ENCODE measurements around the gene TENT4A. TPM values are rescaled to one million over a fixed set of nuclear protein-coding genes. Genes with fewer than 3 reads are reported as not detected.
A peak's percentile ranks its signal among the peaks of the same experiment; 100 is the strongest.

TENT4A gene
- total and polyA plus RNA-seq, 10 of the 15 experiments (the other 5 are each of a cell fraction or from before 2014, with no cell fraction given): 1.4 to 30.6 (median 12.5) TPM

GRCh38 chr5:6734781-6735180 is 21.5 kb downstream of the TENT4A start:
- Histone ChIP-seq H3K27me3 (replicated peaks in 1 of 2; ENCODE audit: control insufficient read depth in 2 of 2, insufficient read depth in 2 of 2, low read length in 1 of 2) (no peaks in the 10 kb centered on the region), H4K20me1 (ENCODE audit: control insufficient read depth, insufficient read depth) (no peaks in the 10 kb centered on the region), H3K4me2 (ENCODE audit: control insufficient read depth, insufficient read depth) (peak overlapping the region; percentile 45), H3K79me2 (ENCODE audit: control insufficient read depth, insufficient read depth, low read length) (peaks cover 86% of the 10 kb centered on the region), H3K4me1 (ENCODE audit: control insufficient read depth, insufficient read depth, low read length) (peaks cover 73% of the 10 kb centered on the region), H3K9ac (ENCODE audit: control insufficient read depth, insufficient read depth, low read length) (no peak overlapping the region), H3K4me3 (peak overlapping the region; percentile 40; the same call in 1 of the 2 replicates), H3K9me3 (replicated peaks; ENCODE audit: control insufficient read depth, insufficient read depth, low read length) (no peaks in the 10 kb centered on the region), H3K27ac (ENCODE audit: control insufficient read depth, insufficient read depth) (peak overlapping the region; percentile 99), H3K36me3 (ENCODE audit: control insufficient read depth in 2 of 2, insufficient read depth in 2 of 2, low read length in 1 of 2) (peaks cover 12 to 16% of the 10 kb centered on the region in 2 experiments; a peak in 3 of 4 replicates), H2AFZ (ENCODE audit: control insufficient read depth, low read depth, low read length) (no peak overlapping the region)
- in situ Hi-C loops (cut with MboI): loop anchor here (5.0 to 10.0 kb wide), 5 partner anchors 102 to 980 kb away; partner anchors contain the start of genes MED10, NSUN2 and SRD5A1
- ATAC-seq (peak; percentile 8), DNase-seq (ENCODE audit: low read depth, low spot score) (no peak), FAIRE-seq (no peak)
- ChIA-PET POLR2A (interaction anchor here (0.7 to 4.2 kb wide), 4 partner anchors 7 to 1606 kb away, joined by 4 to 26 read pairs (median 14); partner anchors contain the start of genes NSUN2 and SRD5A1), CTCF (interaction anchor here (1.9 kb wide), 1 partner anchor 12 kb away, joined by 5 read pairs; no protein-coding TSS in a partner anchor), SMC1A (ENCODE audit: uncharacterized antibody, unreplicated experiment) (interaction anchor here (0.6 to 5.5 kb wide), 5 partner anchors 11 to 546 kb away, joined by 3 to 35 read pairs (median 6); partner anchors contain the start of genes NSUN2 and SRD5A1), RAD21 (ENCODE audit: unreplicated experiment) (interaction anchor here (1.0 to 3.4 kb wide), 4 partner anchors 13 to 108 kb away, joined by 3 to 21 read pairs (median 12); partner anchors contain the start of genes NSUN2 and SRD5A1)
- WGBS (ENCODE audit: insufficient coverage, insufficient replicate concordance, low lambda C conversion rate, missing lambda C conversion rate): 63% methylated on average over 5 of the region's 5 CpGs
- no TSS peak for BruUV-seq (replicated peaks)
- intact Hi-C loops (cut with micrococcal nuclease; ENCODE audit: unreplicated experiment): no loop called here
- TF ChIP-seq ZZZ3 (IDR thresholded peaks at IDR 0.05; ENCODE audit: control insufficient read depth, insufficient read length, low read depth) (no peak), RUNX3 (IDR thresholded peaks at IDR 0.05; ENCODE audit: low read length) (peak; percentile 65)

- peak overlapping the region; percentile 74 for H3K9ac ChIP-seq (ENCODE audit: control insufficient read depth, insufficient read depth, low read length)
- no peaks in the 10 kb centered on the region for H3K27me3 ChIP-seq (replicated peaks in 1 of 2; ENCODE audit: control insufficient read depth in 2 of 2, insufficient read depth in 2 of 2, low read length in 1 of 2)
- in situ Hi-C loops (cut with MboI): loop anchor here (5.0 to 10.0 kb wide), 5 partner anchors 104 to 981 kb away; partner anchors contain the start of genes MED10, NSUN2 and SRD5A1
- no peaks in the 10 kb centered on the region for H4K20me1 ChIP-seq (ENCODE audit: control insufficient read depth, insufficient read depth)
- H3K79me2 ChIP-seq (ENCODE audit: control insufficient read depth, insufficient read depth, low read length): peaks cover 79% of the 10 kb centered on the region
- peak overlapping the region; percentile 3; the same call in 1 of the 2 replicates for H3K4me3 ChIP-seq
- WGBS (ENCODE audit: insufficient coverage, insufficient replicate concordance, low lambda C conversion rate, missing lambda C conversion rate): 74% methylated on average over 7 of the region's 7 CpGs
- TF ChIP-seq RBBP5 (conservative IDR thresholded peaks at IDR 0.05) (no peak), CHD1 (IDR thresholded peaks at IDR 0.05; ENCODE audit: low read depth, low read length) (no peak), IKZF2 (IDR thresholded peaks at IDR 0.05) (no peak), ZBTB40 (IDR thresholded peaks at IDR 0.05; ENCODE audit: borderline replicate concordance) (no peak)
- no peaks in the 10 kb centered on the region for H3K9me3 ChIP-seq (replicated peaks; ENCODE audit: control insufficient read depth, insufficient read depth, low read length)
- FAIRE-seq: no peak
- peak overlapping the region; percentile 70 for H3K4me2 ChIP-seq (ENCODE audit: control insufficient read depth, insufficient read depth)
- ChIA-PET SMC1A (ENCODE audit: uncharacterized antibody, unreplicated experiment) (interaction anchor here (1.2 to 5.5 kb wide), 10 partner anchors 8 to 252 kb away, joined by 3 to 37 read pairs (median 6); partner anchors contain the start of genes NSUN2, SRD5A1 and TENT4A), RAD21 (ENCODE audit: unreplicated experiment) (interaction anchor here (0.6 to 3.4 kb wide), 9 partner anchors 8 to 149 kb away, joined by 3 to 21 read pairs (median 6); partner anchors contain the start of genes NSUN2, SRD5A1 and TENT4A), CTCF (interaction anchor here (0.9 to 2.7 kb wide), 7 partner anchors 8 to 103 kb away, joined by 3 to 11 read pairs (median 4); partner anchors contain the start of genes NSUN2 and SRD5A1), POLR2A (interaction anchor here (1.2 to 4.2 kb wide), 6 partner anchors 9 to 103 kb away, joined by 3 to 26 read pairs (median 5); partner anchors contain the start of genes NSUN2 and SRD5A1)
- BruUV-seq (replicated peaks): TSS peak; percentile 88
- intact Hi-C loops (cut with micrococcal nuclease; ENCODE audit: unreplicated experiment): loop anchor here (2.0 kb wide), 2 partner anchors 103 to 251 kb away; partner anchors contain the start of genes NSUN2 and SRD5A1
- H3K36me3 ChIP-seq (ENCODE audit: control insufficient read depth in 2 of 2, insufficient read depth in 2 of 2, low read length in 1 of 2): peaks cover 22 to 23% of the 10 kb centered on the region in 2 experiments
- no peak for ATAC-seq
- H3K27ac ChIP-seq (ENCODE audit: control insufficient read depth, insufficient read depth): peak overlapping the region; percentile 99
- no peak overlapping the region for H2AFZ ChIP-seq (ENCODE audit: control insufficient read depth, low read depth, low read length)
- H3K4me1 ChIP-seq (ENCODE audit: control insufficient read depth, insufficient read depth, low read length): peaks cover 61% of the 10 kb centered on the region
- DNase-seq (ENCODE audit: low read depth, low spot score): no peak
These were observed 22.9 kb downstream of the TENT4A start for GRCh38 chr5:6736106-6736505.
